Activated CD4-positive, CD25-positive, alpha-beta regulatory T cell treated with anti-CD3 and anti-CD28 coated beads, Interleukin-2, amount 50 U/mL, for 16 hours (primary cell): ENCODE measurements around the gene CINP.
"Not testable (repeated sequence)": the region's sequence is repeated elsewhere in the genome, so short reads cannot be mapped to it uniquely, and the experiment has no call there.

Experiments used
- DNase-seq: peaks from one replicate; pipeline ENCODE4 v3.0.0-alpha.2; 2020; ENCODE audit warnings: low read depth, low spot score

CINP gene

DNA sequence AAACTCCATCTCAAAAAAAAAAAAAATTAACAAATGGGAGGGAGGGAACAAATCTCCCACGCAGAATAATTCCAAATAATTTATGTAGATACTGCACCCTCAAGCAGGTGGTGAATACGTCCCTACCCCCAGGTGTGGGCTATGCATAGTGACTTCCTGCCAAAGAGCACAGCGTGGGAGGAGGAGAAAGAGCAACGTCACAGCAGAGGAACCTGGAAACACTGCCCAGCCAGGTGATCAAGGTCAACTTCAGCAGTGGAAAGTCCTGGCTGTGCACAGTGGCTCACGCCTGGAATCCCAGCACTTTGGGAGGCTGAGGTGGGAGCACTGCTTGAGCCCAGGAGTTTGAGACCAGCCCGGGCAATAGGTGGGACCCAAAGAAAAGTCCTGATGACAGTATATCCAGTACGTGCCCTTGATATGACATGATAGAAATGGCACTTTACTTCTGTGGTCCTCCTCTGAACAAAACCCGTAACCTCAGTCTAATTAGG, 9.5 kb downstream of the CINP start:
- DNase-seq: no peak

- no peak for DNase-seq
These were observed 10.5 kb downstream of the CINP start for GRCh38 chr14:102352213-102352612.

- DNase-seq: not testable (repeated sequence)
These were observed 11.1 kb downstream of the CINP start for GRCh38 chr14:102351593-102351992.

- no peak for DNase-seq
These were observed 11.7 kb downstream of the CINP start for GRCh38 chr14:102351023-102351422.

DNA sequence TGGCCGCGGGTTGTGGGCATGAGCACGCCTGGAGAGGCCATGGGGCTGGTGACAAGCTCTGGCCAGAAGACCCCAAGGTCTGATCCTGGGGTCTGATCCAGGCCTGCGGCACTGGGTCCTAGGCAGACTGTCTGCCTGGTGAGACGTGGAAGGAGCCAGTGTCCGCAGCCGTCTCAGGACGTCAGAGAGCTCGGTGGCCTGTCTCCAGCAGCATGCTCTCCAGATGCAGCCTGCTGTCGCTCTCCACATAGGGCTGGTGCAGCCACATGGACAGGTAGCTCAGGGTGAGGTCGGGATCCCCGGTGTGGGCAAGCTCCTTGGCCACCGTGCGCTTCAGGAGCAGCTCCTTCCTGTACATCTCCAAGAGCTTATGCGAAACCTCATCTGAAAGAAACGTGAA, 14.3 kb downstream of the CINP start:
- no peak for DNase-seq

GRCh38 chr14:102346645-102347044, 16.0 kb downstream of the CINP start:
- no peak for DNase-seq

GRCh38 chr14:102345232-102345631, 17.5 kb downstream of the CINP start:
- DNase-seq: no peak

DNA sequence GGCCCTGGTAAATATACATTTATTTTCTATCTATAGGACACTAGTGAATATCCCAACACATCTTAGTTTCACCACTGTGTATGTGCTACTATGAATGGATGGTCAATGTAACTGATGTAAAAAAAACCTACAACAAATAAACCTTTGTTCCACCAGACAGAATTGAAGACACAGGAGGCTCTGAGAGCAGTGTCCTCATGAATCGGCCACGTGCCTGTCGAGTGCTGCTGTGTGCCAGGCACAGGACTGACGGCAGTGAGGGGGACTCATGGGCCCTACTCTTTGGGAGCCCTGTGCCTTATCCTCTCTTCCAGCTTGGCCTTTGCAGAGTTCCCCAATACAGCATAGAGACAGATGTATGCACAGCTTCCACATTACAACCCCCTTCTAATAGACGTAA, 18.2 kb downstream of the CINP start:
- DNase-seq: no peak

DNA sequence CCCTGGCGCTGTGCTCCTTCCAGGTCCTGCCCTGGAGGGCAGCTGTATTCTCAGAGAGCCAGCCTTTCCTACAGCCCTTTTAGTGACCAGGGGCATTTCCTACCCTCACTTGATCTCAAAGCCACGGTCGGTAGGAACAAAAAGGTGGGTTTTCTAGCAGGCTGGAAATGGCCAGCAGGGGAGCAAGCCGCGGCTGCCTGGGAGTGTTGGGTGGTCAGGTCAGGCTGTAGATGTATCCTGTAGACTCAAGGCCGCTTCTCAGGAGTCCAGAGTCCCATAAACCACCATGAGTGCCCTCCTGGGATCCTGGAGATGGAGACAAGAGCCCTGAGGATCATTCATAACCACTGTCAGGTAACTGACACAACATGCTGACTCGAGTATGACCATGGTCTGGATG, 18.6 kb downstream of the CINP start:
- no peak for DNase-seq

- DNase-seq: no peak
These were observed 20.5 kb downstream of the CINP start for GRCh38 chr14:102342238-102342637.

GRCh38 chr14:102341566-102341965, 21.1 kb downstream of the CINP start:
- DNase-seq: no peak

DNA sequence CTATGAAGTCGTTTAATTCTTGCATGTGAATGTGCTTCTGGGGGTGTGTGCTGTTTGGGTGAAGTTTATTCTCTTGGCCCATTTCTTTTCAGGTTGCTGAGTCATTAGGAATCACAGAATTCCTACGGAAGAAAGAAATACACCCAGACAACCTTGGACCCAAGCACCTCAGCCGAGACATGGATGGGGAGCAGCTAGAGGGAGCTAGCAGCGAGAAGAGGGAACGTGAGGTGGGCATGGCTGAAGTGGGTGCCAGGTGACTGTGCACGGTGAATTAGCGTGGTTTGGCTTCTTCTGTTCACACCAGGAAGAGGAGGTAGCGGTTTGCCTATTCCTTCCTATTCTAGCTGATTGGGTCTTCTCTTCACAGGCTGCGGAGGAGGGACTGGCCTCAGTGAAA, 24.0 kb downstream of the CINP start:
- DNase-seq: no peak

- no peak for DNase-seq
These were observed 27.5 kb downstream of the CINP start for GRCh38 chr14:102335163-102335562.

GRCh38 chr14:102333795-102334705, 28.6 kb downstream of the CINP start:
- DNase-seq: no peak

GRCh38 chr14:102333390-102333789, 29.3 kb downstream of the CINP start:
- no peak for DNase-seq

GRCh38 chr14:102330806-102331205, 31.9 kb downstream of the CINP start:
- DNase-seq: no peak

GRCh38 chr14:102329381-102329780, 33.3 kb downstream of the CINP start:
- not testable (repeated sequence) for DNase-seq

GRCh38 chr14:102326583-102326982, 36.1 kb downstream of the CINP start:
- no peak for DNase-seq

GRCh38 chr14:102325791-102326345, 36.8 kb downstream of the CINP start:
- no peak for DNase-seq

DNA sequence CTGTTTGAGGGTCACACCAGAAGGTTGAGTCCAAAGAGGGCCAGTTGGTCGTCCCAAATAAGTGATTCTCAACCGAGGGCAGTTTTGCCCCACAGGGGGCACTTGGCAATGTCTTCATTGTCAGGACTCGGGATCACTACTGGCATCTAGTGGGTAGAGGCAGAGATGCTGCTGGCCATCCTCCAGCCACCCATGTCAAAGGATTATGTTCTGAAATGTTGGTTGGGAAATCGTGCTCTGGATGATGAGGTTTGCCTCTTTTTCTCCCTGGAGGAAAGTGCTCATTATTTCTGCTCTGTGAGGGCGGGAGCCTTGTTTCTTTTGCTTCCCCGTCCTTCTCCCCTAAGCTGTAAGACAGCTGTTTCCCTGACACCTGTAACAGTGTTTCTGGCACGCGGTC, 39.6 kb downstream of the CINP start:
- DNase-seq: no peak

DNA sequence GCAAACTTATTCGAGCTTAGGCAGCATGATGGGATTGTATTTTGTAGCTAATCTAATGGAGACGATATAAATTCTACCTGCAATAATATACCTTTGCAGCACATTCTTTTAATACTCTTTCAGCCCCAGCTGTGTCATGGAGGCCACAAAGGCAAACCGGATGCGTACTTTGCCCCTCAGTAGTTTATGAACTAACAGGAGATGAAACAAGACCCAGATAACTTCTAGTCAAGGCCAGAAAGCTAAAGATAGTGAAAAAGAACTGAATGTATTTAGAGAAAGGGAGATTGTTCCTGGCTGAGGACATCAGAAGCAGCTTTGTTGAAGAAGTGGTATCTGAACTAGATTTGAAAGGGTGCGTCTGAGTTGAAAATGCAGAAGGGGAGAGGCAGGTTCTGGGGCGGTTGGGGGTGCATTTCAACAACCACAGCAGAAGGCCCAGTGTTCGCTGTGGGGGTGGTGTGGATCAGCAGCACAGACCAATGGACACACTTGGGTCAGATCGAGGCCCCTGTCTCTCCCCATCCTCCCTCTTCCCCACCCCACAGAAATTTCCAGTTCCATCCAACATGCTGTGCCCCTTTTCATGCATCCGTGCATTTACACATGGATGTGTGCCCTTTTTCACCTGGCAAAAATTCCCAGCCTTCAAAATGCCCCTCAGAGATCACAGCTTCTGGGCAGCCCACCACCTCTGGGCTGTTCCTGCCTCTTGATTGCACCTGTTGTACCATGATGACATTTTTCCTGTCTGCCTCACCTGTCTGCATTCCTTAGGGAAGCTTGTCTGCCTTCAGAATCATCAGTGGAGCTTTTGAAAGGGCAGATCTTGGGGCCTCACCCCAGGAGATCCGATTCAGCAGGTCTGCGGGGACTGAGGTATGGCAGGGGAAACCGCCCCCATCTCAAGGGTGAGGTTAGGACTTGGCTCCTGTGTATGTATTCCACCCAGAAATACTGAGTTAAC, 41.0 kb downstream of the CINP start:
- no peak for DNase-seq
